ENCODE data around the gene NAA80. TPM values are rescaled to one million over a fixed set of nuclear protein-coding genes. Genes with fewer than 3 reads are reported as not detected.

NAA80 gene
- total RNA-seq, 4 donors from 2014 or later: 12.4 to 19.4 (median 15.1) TPM

DNA sequence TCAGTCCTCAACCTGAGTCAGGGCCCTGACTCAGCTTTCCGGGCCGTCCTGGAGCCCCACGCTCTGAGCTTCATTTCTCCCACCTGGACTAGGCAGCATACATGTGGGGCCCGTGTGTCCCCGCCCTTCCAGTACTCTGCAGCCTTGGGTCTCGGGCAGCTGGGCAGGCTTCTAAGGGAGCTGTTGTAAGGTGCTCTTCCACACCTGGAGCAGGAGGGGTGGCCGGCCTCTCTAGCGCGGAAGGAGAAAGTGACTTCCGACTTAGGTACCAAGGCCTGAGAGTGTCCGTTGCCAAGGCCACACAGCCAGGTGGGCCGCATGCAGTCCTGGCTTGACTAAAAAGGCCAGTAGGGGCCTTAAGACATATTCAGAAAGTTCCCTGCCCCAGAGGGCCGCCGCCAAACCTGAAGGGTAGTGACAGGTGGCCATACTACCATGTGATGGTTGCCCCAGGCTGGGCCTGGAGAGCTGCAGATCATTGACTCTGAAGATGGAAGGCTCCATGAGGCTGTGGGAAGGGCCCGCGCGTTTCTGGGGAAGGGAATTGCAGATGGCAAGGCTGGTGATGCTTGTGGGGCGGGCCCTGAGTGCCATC is 39.7 kb downstream of the NAA80 start:
- H3K4me3 ChIP-seq (ENCODE audit: low read depth, poor library complexity, severe bottlenecking): no peak overlapping the region
- no peak for TF ChIP-seq POLR2A (IDR thresholded peaks at IDR 0.05)
- TF ChIP-seq, protein P1, sequence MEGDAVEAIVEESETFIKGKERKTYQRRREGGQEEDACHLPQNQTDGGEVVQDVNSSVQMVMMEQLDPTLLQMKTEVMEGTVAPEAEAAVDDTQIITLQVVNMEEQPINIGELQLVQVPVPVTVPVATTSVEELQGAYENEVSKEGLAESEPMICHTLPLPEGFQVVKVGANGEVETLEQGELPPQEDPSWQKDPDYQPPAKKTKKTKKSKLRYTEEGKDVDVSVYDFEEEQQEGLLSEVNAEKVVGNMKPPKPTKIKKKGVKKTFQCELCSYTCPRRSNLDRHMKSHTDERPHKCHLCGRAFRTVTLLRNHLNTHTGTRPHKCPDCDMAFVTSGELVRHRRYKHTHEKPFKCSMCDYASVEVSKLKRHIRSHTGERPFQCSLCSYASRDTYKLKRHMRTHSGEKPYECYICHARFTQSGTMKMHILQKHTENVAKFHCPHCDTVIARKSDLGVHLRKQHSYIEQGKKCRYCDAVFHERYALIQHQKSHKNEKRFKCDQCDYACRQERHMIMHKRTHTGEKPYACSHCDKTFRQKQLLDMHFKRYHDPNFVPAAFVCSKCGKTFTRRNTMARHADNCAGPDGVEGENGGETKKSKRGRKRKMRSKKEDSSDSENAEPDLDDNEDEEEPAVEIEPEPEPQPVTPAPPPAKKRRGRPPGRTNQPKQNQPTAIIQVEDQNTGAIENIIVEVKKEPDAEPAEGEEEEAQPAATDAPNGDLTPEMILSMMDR (IDR thresholded peaks at IDR 0.05): no peak
- peak in 1 of 2 donors; percentile 87 for DNase-seq (ENCODE audit: low spot score in 2 of 2)
- intact Hi-C loops (cut with DNase I; ENCODE audit: low total_unique reads): no loop called here
- 37 to 48% methylated on average over 13 to 18 of the region's 18 CpGs for WGBS, 2 donors

DNA sequence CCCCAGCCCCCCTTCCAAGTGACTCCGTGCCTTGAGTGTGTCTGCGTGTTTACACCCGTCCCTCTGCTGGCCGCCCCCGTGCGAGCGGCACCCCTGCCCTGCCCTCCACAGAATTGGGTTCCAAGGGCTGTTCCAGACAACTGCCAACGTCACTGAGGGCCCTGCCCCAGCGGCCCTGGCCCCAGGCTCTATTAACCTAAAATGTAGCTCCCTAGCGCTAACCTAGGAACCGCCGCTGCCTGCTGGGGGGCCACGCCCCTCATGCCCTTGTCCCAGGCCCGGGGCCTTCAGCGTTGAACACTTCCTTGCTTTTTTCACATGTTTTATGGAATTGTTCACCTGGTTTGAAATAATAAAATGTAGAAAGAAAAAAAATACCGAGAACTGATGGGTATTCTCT is 40.2 kb downstream of the NAA80 start:
- H3K4me3 ChIP-seq (ENCODE audit: low read depth, poor library complexity, severe bottlenecking): no peak overlapping the region
- WGBS, 2 donors: 39 to 45% methylated on average over 16 of the region's 16 CpGs
- intact Hi-C loops (cut with DNase I; ENCODE audit: low total_unique reads): no loop called here
- DNase-seq (ENCODE audit: low spot score in 2 of 2): peak in 1 of 2 donors; percentile 87
- no peak for TF ChIP-seq POLR2A (IDR thresholded peaks at IDR 0.05)
- TF ChIP-seq, protein P1 (IDR thresholded peaks at IDR 0.05): no peak

DNA sequence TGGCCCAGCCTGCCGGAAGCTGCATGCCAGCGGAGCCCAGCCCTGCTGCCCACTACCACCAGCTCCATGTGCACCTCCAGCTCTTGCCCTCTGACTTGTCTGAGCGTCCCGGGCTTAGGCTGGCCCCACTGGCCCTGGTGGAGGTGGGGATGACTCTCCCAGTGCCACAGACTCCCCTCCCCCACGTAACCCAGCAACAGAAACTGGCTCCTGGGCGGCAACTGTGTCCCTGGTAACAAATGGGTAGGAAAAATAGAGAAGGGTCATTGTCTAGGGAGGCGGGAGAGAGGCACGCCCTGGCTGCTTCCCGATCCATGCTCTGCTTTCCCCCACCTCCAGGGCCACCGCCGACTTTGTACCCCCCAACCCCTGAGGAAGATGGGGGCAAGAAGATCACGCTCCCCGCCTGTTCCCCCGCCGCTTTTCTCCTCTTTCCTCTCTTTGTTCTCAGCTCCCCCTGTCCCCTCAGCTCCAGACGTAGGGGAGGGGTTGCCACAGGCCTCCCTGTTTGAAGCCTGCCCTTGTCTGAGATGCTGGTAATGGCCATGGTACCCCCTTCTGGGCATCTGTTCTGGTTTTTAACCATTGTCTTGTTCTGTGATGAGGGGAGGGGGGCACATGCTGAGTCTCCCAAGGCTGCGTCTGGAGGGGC is 41.0 kb downstream of the NAA80 start:
- no peak for DNase-seq (ENCODE audit: low spot score in 2 of 2)
- no peak for TF ChIP-seq POLR2A (IDR thresholded peaks at IDR 0.05)
- TF ChIP-seq, protein P1 (IDR thresholded peaks at IDR 0.05): no peak
- intact Hi-C loops (cut with DNase I; ENCODE audit: low total_unique reads): no loop called here
- WGBS, 2 donors: 80 to 85% methylated on average over 16 to 17 of the region's 17 CpGs
- no peak overlapping the region for H3K4me3 ChIP-seq (ENCODE audit: low read depth, poor library complexity, severe bottlenecking)

GRCh38 chr3:50256978-50257890 is 42.0 kb downstream of the NAA80 start:
- DNase-seq (ENCODE audit: low spot score in 2 of 2): no peak
- no peak overlapping the region for H3K4me3 ChIP-seq (ENCODE audit: low read depth, poor library complexity, severe bottlenecking)
- no peak for TF ChIP-seq POLR2A (IDR thresholded peaks at IDR 0.05)
- TF ChIP-seq, protein P1 (IDR thresholded peaks at IDR 0.05): no peak
- WGBS, 2 donors: 84 to 91% methylated on average over 20 of the region's 20 CpGs
- intact Hi-C loops (cut with DNase I; ENCODE audit: low total_unique reads): no loop called here

DNA sequence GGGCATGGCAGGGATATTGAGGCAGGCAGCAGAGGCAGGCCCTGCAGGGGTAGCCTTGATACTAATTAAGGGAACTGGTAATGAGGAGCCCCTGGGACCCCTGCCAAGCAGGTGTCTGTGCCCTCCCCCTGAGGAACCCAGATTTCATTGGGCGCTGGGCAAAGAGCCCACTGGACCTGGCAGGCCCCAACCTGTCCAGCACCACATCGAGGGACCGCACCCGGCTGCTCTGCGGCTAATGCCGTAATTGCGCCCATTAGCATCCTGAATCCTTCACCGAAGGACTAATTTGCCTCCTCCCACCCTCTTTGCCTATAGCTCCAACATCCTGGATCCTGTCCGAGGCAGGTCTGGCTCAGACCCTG is 44.0 kb downstream of the NAA80 start:
- intact Hi-C loops (cut with DNase I; ENCODE audit: low total_unique reads): no loop called here
- TF ChIP-seq POLR2A (IDR thresholded peaks at IDR 0.05): no peak
- TF ChIP-seq, protein P1 (IDR thresholded peaks at IDR 0.05): no peak
- 36 to 46% methylated on average over 9 of the region's 9 CpGs for WGBS, 2 donors
- no peak overlapping the region for H3K4me3 ChIP-seq (ENCODE audit: low read depth, poor library complexity, severe bottlenecking)
- DNase-seq (ENCODE audit: low spot score in 2 of 2): no peak

Measured in lower leg skin (tissue), 4 donors.